Measurements from ENCODE around the gene EIF4EBP2.

Gene EIF4EBP2

GRCh38 chr10:70379581-70380176 is 24.3 kb upstream of the EIF4EBP2 start:
- no peak for DNase-seq (ENCODE audit: low read depth)

- no peak for DNase-seq (ENCODE audit: low read depth)
Observed at GRCh38 chr10:70380350-70381135, 23.4 kb upstream of the EIF4EBP2 start.

- no peak for DNase-seq (ENCODE audit: low read depth)
Observed at GRCh38 chr10:70381471-70382421, 22.2 kb upstream of the EIF4EBP2 start.

DNA sequence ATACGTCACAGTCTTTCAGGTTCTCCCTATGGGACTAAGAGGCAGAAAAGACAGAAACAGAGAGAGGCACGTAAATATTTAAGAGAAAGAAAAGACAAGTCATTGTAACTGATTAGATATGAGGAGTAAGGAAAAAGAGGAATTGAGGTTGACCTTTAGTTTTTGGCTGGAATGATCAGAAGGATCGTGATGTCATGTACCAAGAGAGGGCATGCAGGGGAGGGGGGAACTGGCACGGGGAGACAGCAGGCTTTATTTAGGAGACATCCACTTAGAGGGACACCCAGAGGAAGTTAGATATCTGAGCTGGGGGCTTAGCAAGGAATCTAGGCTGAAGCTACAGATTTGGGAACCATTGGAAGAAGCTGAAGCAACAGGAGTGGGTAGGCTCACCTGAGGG is 12.3 kb upstream of the EIF4EBP2 start:
- DNase-seq (ENCODE audit: low read depth) = no peak

GRCh38 chr10:70396140-70396539 is 7.8 kb upstream of the EIF4EBP2 start:
- no peak for DNase-seq (ENCODE audit: low read depth)

DNA sequence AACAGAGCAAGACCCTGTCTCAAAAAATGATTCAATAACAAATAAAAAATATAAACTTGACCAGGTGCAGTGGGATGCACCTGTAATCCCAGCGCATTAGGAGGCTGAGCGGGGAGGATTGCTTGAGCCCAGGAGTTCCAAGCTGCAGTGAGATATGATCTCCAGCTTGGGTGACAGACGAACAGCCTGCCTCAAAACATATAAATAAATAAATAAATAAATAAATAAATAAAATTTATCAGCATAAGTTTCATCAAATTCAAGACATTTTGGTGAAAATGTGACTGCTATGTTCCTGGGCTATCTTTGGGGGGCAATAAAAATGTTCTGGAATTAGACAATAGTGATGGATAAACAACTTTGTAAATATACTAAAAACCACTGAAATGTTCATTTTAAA is 4.8 kb upstream of the EIF4EBP2 start:
- no peak for DNase-seq (ENCODE audit: low read depth)

DNA sequence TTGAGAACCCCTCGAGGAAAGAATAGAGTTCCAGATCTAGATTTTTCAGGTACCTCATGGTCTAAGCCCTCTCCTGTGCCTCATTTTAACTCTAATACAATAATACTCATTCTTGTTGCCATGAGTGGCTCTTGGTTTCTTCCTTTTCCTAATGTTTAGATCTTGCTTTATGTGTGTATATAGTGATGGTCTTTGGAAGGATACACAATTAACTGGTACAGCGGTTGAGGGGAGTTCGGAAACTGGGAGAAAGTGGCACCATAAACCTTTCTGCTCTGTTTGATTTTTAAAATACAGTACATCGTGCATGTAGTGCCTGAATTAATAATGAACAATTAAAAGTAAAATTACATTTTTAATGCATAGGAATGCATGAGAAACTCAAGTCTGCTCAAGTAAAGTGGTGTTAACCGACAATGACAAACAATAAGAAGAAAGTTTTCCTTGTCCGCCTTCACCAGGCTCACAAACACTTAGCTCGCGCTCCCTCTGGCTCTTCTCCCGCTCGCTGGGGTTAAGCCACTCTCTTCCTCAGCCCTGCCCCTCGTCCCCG is 386 bp upstream of the EIF4EBP2 start:
- DNase-seq (ENCODE audit: low read depth) = no peak

- no peak for DNase-seq (ENCODE audit: low read depth)
Observed at GRCh38 chr10:70404787-70405036, 767 bp downstream of the EIF4EBP2 start.

- peak; percentile 93 for DNase-seq (ENCODE audit: low read depth)
Observed at GRCh38 chr10:70405037-70405824, 1.3 kb downstream of the EIF4EBP2 start.

DNA sequence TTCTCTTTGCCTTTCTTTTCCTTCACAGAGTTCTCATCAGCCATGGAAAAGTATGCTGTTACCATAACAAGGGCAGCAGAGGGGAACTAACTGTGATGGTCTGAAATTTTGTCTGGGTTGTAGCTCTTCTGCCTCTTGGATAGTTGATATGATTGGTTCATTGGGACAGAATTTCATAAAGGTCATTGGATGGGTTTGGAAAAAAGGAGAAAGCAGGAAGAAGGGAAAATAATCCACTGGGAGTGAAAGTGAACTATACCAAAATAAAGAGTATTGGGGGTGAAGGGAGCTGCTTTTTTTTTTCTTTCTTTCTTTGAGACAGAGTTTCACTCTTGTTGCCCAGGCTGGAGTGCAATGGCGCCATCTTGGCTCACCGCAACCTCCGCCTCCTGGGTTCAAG is 5.8 kb downstream of the EIF4EBP2 start:
- DNase-seq (ENCODE audit: low read depth) = no peak

DNA sequence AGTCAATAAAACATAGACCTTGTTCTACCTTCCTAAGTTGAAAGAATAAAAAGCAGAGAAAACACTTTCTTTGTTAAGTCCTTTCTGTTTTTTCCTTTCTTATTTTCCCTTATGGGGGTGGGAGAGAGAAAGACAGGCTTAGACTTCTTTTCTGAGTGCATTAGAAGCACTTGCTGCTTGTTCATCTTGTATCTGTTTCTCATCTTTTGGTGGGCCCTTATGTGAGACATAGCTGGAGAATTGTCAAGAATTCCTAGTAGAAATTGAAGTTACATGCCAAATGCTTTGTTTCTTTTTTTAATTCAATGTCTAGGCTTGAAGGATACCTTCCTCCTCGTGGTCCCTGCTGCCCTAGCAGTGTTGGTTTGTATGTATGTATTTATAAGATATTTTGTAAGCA is 6.7 kb downstream of the EIF4EBP2 start:
- DNase-seq (ENCODE audit: low read depth) = no peak

DNA sequence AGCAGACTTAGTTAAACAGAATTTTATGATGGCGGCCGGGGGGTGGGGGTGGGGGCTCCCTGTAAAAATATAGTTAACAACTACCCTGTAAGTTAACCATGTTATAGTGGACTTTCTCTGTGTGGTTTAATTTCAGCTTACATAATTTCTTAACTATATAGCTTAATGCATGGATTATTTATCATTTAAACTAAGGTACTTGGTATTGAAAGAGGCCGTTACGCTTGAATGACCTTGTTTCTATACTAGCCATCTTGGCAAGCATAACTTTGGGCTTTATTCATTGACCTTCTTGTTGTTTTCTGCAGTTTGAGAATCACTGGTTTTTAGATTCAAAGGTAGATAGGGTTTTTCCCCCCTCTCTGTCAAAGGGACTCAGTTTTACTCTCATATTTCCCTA is 8.4 kb downstream of the EIF4EBP2 start:
- no peak for DNase-seq (ENCODE audit: low read depth)

GRCh38 chr10:70417568-70417967 is 13.6 kb downstream of the EIF4EBP2 start:
- DNase-seq (ENCODE audit: low read depth) = no peak

DNA sequence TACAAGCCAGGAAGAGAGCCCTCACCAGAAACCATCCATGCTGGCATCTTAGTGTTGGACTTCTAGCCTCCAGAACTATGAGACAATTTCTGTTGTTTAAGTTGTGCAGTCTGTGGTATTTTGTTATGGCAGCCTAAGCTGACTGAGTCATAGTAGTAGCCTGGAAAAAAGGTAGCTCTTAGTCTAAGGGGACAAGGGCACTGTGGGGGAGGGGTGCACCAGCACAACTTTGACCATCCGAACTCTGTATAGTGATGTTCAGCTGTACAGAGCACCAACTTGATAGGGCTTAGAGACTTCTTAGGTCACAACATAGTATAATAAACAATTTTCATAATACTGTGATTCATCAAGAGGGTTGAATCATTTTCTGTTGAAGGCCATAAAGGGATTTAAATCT is 14.3 kb downstream of the EIF4EBP2 start:
- no peak for DNase-seq (ENCODE audit: low read depth)

DNA sequence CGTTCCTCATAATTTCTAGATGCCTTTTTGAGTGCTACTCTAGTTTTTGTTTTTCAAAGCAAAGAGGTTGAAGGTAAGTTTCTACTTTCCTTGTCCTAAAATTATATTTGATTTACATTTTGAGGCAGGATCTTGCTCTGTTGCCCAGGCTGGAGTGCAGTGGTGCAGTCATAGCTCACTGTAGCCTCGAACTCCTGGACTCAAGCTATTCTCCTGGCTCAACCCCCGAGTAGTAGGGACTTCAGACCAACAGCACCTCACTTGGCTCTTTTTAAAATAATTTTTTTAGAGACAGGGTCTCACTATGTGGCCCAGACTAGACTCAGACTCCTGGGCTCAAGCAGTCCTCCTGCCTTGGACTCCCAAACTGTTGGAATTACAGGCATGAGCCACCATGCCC is 14.8 kb downstream of the EIF4EBP2 start:
- no peak for DNase-seq (ENCODE audit: low read depth)

- DNase-seq (ENCODE audit: low read depth) = no peak
Observed at GRCh38 chr10:70424320-70424719, 20.4 kb downstream of the EIF4EBP2 start.

GRCh38 chr10:70425096-70425495 is 21.2 kb downstream of the EIF4EBP2 start:
- no peak for DNase-seq (ENCODE audit: low read depth)

DNA sequence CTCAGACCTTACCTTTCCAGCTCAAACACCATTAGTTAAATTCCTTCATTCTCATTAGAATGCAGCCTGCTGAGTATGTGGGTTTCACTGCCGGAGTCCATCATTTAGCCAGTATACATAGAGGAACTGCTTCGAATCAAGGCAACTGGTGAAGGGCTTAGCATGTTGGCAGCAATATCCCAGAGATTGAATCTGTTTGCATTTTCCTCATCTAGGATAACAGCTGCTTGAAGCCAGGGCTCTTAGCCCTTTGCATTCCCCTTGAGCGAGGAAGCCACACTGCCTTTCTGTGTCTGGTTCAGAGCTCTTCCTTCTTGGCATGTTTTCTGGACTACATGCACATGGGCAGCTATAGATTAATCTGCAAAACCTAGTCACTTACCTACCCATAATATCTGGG is 22.9 kb downstream of the EIF4EBP2 start:
- DNase-seq (ENCODE audit: low read depth) = no peak

- no peak for DNase-seq (ENCODE audit: low read depth)
Observed at GRCh38 chr10:70430493-70431445, 26.8 kb downstream of the EIF4EBP2 start.

GRCh38 chr10:70432101-70432500 is 28.2 kb downstream of the EIF4EBP2 start:
- DNase-seq (ENCODE audit: low read depth) = no peak
